GM23338 (cell line): ENCODE data around the gene GRID2.
"Not testable (repeated sequence)": the region's sequence is repeated elsewhere in the genome, so short reads cannot be mapped to it uniquely, and the experiment has no call there.

Experiments
- CREB1 ChIP-seq: fragments of 250-450 bp; sonication (Bioruptor Pico); IDR thresholded peaks from 2 replicates; pipeline ENCODE4 v1.5.0; 2020; ENCODE audit warnings: low read depth, mild to moderate bottlenecking, moderate library complexity
- CTCF ChIP-seq, 2 experiments: fragments of 200-600 bp in 1 of 2; sonication (generic) in 1 of 2; conservative IDR thresholded peaks; 2 replicates each; pipeline versions ENCODE4 v1.5.1 to v1.6.1; 2016 to 2017; ENCODE audit warnings: antibody characterized with exemption in 2 of 2, low read depth in 2 of 2, mild to moderate bottlenecking in 2 of 2, moderate library complexity in 1 of 2
- EZH2 ChIP-seq: fragments of 200-600 bp; sonication (generic); IDR thresholded peaks from one replicate; pipeline ENCODE4 v1.8.0; 2017; ENCODE audit warnings: antibody characterized with exemption, mild to moderate bottlenecking, low read depth; ENCODE audit not compliant: unreplicated experiment
- EZH2phosphoT487 ChIP-seq: fragments of 200-600 bp; sonication (generic); IDR thresholded peaks from one replicate; pipeline ENCODE4 v1.8.1; 2018; ENCODE audit warnings: antibody characterized with exemption; ENCODE audit not compliant: unreplicated experiment
- JUNB ChIP-seq: IDR thresholded peaks from one replicate; pipeline ENCODE4 v1.6.1; 2016; ENCODE audit warnings: antibody characterized with exemption; ENCODE audit not compliant: unreplicated experiment
- NANOG ChIP-seq: IDR thresholded peaks from 2 replicates; pipeline ENCODE4 v1.6.1; 2016; ENCODE audit warnings: antibody characterized with exemption, borderline replicate concordance
- POLR2AphosphoS5 ChIP-seq: IDR thresholded peaks from 2 replicates; pipeline ENCODE4 v1.6.1; 2016; ENCODE audit warnings: antibody characterized with exemption, low read depth
- REST ChIP-seq: IDR thresholded peaks from one replicate; pipeline ENCODE4 v1.6.1; 2018; ENCODE audit warnings: antibody characterized with exemption; ENCODE audit not compliant: unreplicated experiment
- STAT1 ChIP-seq: IDR thresholded peaks from one replicate; pipeline ENCODE4 v1.6.1; 2016; ENCODE audit warnings: antibody characterized with exemption; ENCODE audit not compliant: unreplicated experiment
- ZNF114 ChIP-seq: fragments of 250-450 bp; sonication (Bioruptor Pico); IDR thresholded peaks from 2 replicates; pipeline ENCODE4 v1.5.0; 2020; ENCODE audit warnings: mild to moderate bottlenecking, moderate library complexity
- ZNF462 ChIP-seq: fragments of 250-450 bp; sonication (Bioruptor Pico); IDR thresholded peaks from 2 replicates; pipeline ENCODE4 v1.5.0; 2020; ENCODE audit warnings: mild to moderate bottlenecking, moderate library complexity

GRCh38 chr4:93676937-93677336 is 1373.2 kb downstream of the GRID2 start:
- TF ChIP-seq CTCF (conservative IDR thresholded peaks at IDR 0.05; ENCODE audit: low read depth in 2 of 2); EZH2; STAT1; POLR2AphosphoS5; EZH2phosphoT487; CREB1; REST; JUNB; ZNF114; NANOG; ZNF462 (CRISPR knock-in tag): not testable (repeated sequence)
